ENCODE results near the gene SLC13A1. TPM values are rescaled to one million over a fixed set of nuclear protein-coding genes. Genes with fewer than 3 reads are reported as not detected.

Gene SLC13A1
- total and polyA plus RNA-seq, 10 of the 15 experiments (the other 5 are each of a cell fraction or from before 2014, with no cell fraction given), result 0.10 TPM; not detected in 9

DNA sequence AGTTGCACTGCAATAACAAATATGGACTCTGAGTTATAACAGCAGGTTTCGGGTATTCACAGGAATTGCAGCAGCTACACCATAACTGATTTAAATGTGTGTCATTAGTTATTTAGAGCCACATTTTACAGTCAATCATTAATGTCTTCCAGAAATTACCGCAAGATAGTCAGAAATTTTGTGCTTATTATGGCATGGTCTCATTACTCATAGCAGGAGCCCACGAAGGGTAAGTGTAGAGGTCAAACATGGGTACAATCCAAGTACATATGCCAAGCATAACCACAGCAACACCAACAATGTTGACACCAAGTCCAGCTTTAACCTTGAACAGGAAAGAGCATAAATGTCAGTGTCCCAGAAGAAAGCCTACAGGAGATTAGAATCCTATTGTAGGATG, 84.4 kb downstream of the SLC13A1 start:
- ChIA-PET POLR2A (no interaction called here), SMC1A (ENCODE audit: uncharacterized antibody, unreplicated experiment) (no interaction called here), RAD21 (ENCODE audit: unreplicated experiment) (no interaction called here), CTCF (no interaction called here)
- H2AFZ ChIP-seq (ENCODE audit: control insufficient read depth, low read depth, low read length), result no peak overlapping the region
- H3K9me3 ChIP-seq (replicated peaks; ENCODE audit: control insufficient read depth, insufficient read depth, low read length), result no peaks in the 10 kb centered on the region
- in situ Hi-C loops (cut with MboI) (no loop called here), intact Hi-C loops (cut with micrococcal nuclease; ENCODE audit: unreplicated experiment) (no loop called here)
- H3K9ac ChIP-seq (ENCODE audit: control insufficient read depth, insufficient read depth, low read length), result no peak overlapping the region
- TF ChIP-seq ETV6 (conservative IDR thresholded peaks at IDR 0.05 in 1 of 2, IDR thresholded peaks at IDR 0.05 in 1 of 2; ENCODE audit: borderline replicate concordance in 1 of 2, low read depth in 1 of 2), result no peak
- no peak for TF ChIP-seq ZNF384 (IDR thresholded peaks at IDR 0.05; ENCODE audit: borderline replicate concordance, low read depth, low read length)
- TF ChIP-seq ESRRA (IDR thresholded peaks at IDR 0.05; ENCODE audit: low read length), result no peak
- no peak for TF ChIP-seq SMAD1 (IDR thresholded peaks at IDR 0.05; ENCODE audit: low read depth, partially characterized antibody)
- TF ChIP-seq, protein P1, sequence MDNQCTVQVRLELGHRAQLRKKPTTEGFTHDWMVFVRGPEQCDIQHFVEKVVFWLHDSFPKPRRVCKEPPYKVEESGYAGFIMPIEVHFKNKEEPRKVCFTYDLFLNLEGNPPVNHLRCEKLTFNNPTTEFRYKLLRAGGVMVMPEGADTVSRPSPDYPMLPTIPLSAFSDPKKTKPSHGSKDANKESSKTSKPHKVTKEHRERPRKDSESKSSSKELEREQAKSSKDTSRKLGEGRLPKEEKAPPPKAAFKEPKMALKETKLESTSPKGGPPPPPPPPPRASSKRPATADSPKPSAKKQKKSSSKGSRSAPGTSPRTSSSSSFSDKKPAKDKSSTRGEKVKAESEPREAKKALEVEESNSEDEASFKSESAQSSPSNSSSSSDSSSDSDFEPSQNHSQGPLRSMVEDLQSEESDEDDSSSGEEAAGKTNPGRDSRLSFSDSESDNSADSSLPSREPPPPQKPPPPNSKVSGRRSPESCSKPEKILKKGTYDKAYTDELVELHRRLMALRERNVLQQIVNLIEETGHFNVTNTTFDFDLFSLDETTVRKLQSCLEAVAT (IDR thresholded peaks at IDR 0.05), result no peak
- TF ChIP-seq CUX1 (IDR thresholded peaks at IDR 0.05; ENCODE audit: insufficient replicate concordance, low read depth, low read length), result no peak
- no peak for TF ChIP-seq CHD4 (IDR thresholded peaks at IDR 0.05)
- TF ChIP-seq, protein P2, sequence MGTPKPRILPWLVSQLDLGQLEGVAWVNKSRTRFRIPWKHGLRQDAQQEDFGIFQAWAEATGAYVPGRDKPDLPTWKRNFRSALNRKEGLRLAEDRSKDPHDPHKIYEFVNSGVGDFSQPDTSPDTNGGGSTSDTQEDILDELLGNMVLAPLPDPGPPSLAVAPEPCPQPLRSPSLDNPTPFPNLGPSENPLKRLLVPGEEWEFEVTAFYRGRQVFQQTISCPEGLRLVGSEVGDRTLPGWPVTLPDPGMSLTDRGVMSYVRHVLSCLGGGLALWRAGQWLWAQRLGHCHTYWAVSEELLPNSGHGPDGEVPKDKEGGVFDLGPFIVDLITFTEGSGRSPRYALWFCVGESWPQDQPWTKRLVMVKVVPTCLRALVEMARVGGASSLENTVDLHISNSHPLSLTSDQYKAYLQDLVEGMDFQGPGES (IDR thresholded peaks at IDR 0.05), result no peak
- no peak for TF ChIP-seq KAT2A (conservative IDR thresholded peaks at IDR 0.05; ENCODE audit: control insufficient read depth, low read depth, low read length)
- TF ChIP-seq, protein P3, sequence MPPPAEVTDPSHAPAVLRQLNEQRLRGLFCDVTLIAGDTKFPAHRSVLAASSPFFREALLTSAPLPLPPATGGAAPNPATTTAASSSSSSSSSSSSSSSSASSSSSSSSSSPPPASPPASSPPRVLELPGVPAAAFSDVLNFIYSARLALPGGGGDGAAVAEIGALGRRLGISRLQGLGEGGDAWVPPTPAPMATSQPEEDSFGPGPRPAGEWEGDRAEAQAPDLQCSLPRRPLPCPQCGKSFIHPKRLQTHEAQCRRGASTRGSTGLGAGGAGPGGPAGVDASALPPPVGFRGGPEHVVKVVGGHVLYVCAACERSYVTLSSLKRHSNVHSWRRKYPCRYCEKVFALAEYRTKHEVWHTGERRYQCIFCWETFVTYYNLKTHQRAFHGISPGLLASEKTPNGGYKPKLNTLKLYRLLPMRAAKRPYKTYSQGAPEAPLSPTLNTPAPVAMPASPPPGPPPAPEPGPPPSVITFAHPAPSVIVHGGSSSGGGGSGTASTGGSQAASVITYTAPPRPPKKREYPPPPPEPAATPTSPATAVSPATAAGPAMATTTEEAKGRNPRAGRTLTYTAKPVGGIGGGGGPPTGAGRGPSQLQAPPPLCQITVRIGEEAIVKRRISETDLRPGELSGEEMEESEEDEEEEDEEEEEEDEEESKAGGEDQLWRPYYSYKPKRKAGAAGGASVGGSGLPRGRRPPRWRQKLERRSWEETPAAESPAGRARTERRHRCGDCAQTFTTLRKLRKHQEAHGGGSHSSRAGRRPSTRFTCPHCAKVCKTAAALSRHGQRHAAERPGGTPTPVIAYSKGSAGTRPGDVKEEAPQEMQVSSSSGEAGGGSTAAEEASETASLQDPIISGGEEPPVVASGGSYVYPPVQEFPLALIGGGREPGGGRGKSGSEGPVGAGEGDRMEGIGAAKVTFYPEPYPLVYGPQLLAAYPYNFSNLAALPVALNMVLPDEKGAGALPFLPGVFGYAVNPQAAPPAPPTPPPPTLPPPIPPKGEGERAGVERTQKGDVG (CRISPR knock-in tag; IDR thresholded peaks at IDR 0.05), result no peak
- TF ChIP-seq CREM (IDR thresholded peaks at IDR 0.05; ENCODE audit: low read depth), result no peak
- no peaks in the 10 kb centered on the region for H4K20me1 ChIP-seq (ENCODE audit: control insufficient read depth, insufficient read depth)
- FAIRE-seq, result no peak
- H3K4me3 ChIP-seq, result no peak overlapping the region
- H3K36me3 ChIP-seq (ENCODE audit: control insufficient read depth in 2 of 2, insufficient read depth in 2 of 2, low read length in 1 of 2), result no peaks in the 10 kb centered on the region
- H3K4me2 ChIP-seq (ENCODE audit: control insufficient read depth, insufficient read depth), result no peak overlapping the region
- WGBS (ENCODE audit: insufficient coverage, insufficient replicate concordance, low lambda C conversion rate, missing lambda C conversion rate), result 37% methylated on average over 3 of the region's 3 CpGs
- no TSS peak for BruUV-seq (replicated peaks)
- no peaks in the 10 kb centered on the region for H3K4me1 ChIP-seq (ENCODE audit: control insufficient read depth, insufficient read depth, low read length)
- H3K79me2 ChIP-seq (ENCODE audit: control insufficient read depth, insufficient read depth, low read length), result no peaks in the 10 kb centered on the region
- H3K27me3 ChIP-seq (replicated peaks in 1 of 2; ENCODE audit: control insufficient read depth in 2 of 2, insufficient read depth in 2 of 2, low read length in 1 of 2), result no peaks in the 10 kb centered on the region
- DNase-seq (ENCODE audit: low read depth, low spot score), result no peak
- ATAC-seq, result no peak
- H3K27ac ChIP-seq (ENCODE audit: control insufficient read depth, insufficient read depth), result no peak overlapping the region

Measured in GM12878 (cell line).